B cell (primary cell): ENCODE data around the gene STIM1. TPM values are rescaled to one million over a fixed set of nuclear protein-coding genes. Genes with fewer than 3 reads are reported as not detected.

Experiments
- ATAC-seq: fragments of 200-7000 bp; cut with Tn5 transposase; one replicate; pipeline ENCODE4 v1.10.0; 2021; ENCODE audit warnings: low read depth, mild to moderate bottlenecking, moderate number of reproducible peaks, moderate library complexity
- CTCF ChIA-PET: fragments of 350-600 bp; sonication (Branson Sonifier 250); formaldehyde crosslinking; loops from one replicate; lab custom pipeline; 2021; ENCODE audit warnings: antibody characterized with exemption, inconsistent platforms; lab: Charles Lee
- POLR2A ChIA-PET: fragments of 350-600 bp; sonication (Branson Sonifier 250); formaldehyde crosslinking; loops from one replicate; lab custom pipeline; 2021; ENCODE audit warnings: antibody characterized with exemption; lab: Charles Lee
- DNase-seq: peaks from one replicate; pipeline ENCODE4 v3.0.0; 2013
- H2AFZ ChIP-seq: 2 replicates; pipeline ENCODE4 v1.6.1; 2012; ENCODE audit warnings: mild to moderate bottlenecking, low read depth, low read length; ENCODE audit not compliant: insufficient read depth, poor library complexity, severe bottlenecking
- H3K27ac ChIP-seq, 2 donors: 1 replicate in 1 of 2; 2 replicates in 1 of 2; pipeline ENCODE4 v1.5.1; 2012 to 2013; ENCODE audit warnings: low read length in 2 of 2, mild to moderate bottlenecking in 2 of 2, moderate library complexity in 1 of 2
- H3K27me3 ChIP-seq, 4 experiments: fragments of 200-600 bp in 1 of 4; sonication (generic) in 1 of 4; replicated peaks in 1 of 4; 1 replicate in 2 of 4; 2 replicates in 2 of 4; pipeline versions ENCODE4 v1.6.1 to v1.7.0; 2013 to 2016; ENCODE audit warnings: low read length in 3 of 4, mild to moderate bottlenecking in 2 of 4, mixed read lengths in 1 of 4, moderate library complexity in 1 of 4; ENCODE audit not compliant: insufficient read depth in 4 of 4, control insufficient read depth in 3 of 4; ENCODE audit errors: control extremely low read depth in 1 of 4
- H3K36me3 ChIP-seq, 2 experiments: replicated peaks in 1 of 2; 1 replicate in 1 of 2; 2 replicates in 1 of 2; pipeline versions ENCODE4 v1.6.1 to v1.7.1; 2013; ENCODE audit warnings: low read length in 1 of 2; ENCODE audit not compliant: insufficient read depth in 2 of 2, control insufficient read depth in 1 of 2; ENCODE audit errors: control extremely low read depth in 1 of 2, extremely low read depth in 1 of 2
- H3K4me1 ChIP-seq, 2 donors: fragments of 200-600 bp in 1 of 2; sonication (generic) in 1 of 2; 1 replicate in 1 of 2; 2 replicates in 1 of 2; pipeline versions ENCODE4 v1.5.1 to v1.6.1; 2013 to 2017; ENCODE audit warnings: low read length in 2 of 2; ENCODE audit not compliant: control insufficient read depth in 2 of 2, insufficient read depth in 2 of 2
- H3K4me2 ChIP-seq: replicated peaks from 2 replicates; pipeline ENCODE3; 2012; ENCODE audit warnings: mild to moderate bottlenecking, low read depth, low read length; ENCODE audit not compliant: poor library complexity, severe bottlenecking
- H3K4me3 ChIP-seq, 5 experiments: fragments of 200-600 bp in 1 of 5; sonication (generic) in 1 of 5; 1 replicate in 3 of 5; 2 replicates in 2 of 5; pipeline versions ENCODE4 v1.5.1 to v1.7.0; 2011 to 2016; ENCODE audit warnings: low read length in 4 of 5, mild to moderate bottlenecking in 4 of 5, low read depth in 2 of 5, control low read depth in 1 of 5, moderate library complexity in 1 of 5; ENCODE audit not compliant: insufficient read depth in 1 of 5; ENCODE audit errors: control extremely low read depth in 1 of 5, extremely low read depth in 1 of 5
- H3K79me2 ChIP-seq: fragments of 200-600 bp; sonication (generic); one replicate; pipeline ENCODE4 v1.6.0; 2016; ENCODE audit warnings: low read length; ENCODE audit not compliant: control insufficient read depth, insufficient read depth
- H3K9ac ChIP-seq: fragments of 200-600 bp; sonication (generic); 2 replicates; pipeline ENCODE4 v1.6.1; 2017; ENCODE audit warnings: mild to moderate bottlenecking, low read length, moderate library complexity
- H3K9me3 ChIP-seq, 3 donors: one replicate each; pipeline versions ENCODE4 v1.6.1 to v1.7.1; 2013; ENCODE audit warnings: low read length in 2 of 3; ENCODE audit not compliant: control insufficient read depth in 2 of 3, insufficient read depth in 1 of 3; ENCODE audit errors: control extremely low read depth in 1 of 3
- H4K20me1 ChIP-seq: 2 replicates; pipeline ENCODE4 v1.6.0; 2012; ENCODE audit warnings: mild to moderate bottlenecking, low read length; ENCODE audit not compliant: insufficient read depth, control insufficient read depth, poor library complexity, severe bottlenecking
- H3K27ac Mint-ChIP-seq: one replicate; pipeline ENCODE4 v1.8.0; 2021; ENCODE audit warnings: mixed read lengths
- H3K27me3 Mint-ChIP-seq: one replicate; pipeline ENCODE4 v1.8.0; 2021; ENCODE audit warnings: mixed read lengths
- H3K4me1 Mint-ChIP-seq: one replicate; pipeline ENCODE4 v1.8.0; 2021; ENCODE audit warnings: mixed read lengths
- H3K4me3 Mint-ChIP-seq: one replicate; pipeline ENCODE4 v1.8.0; 2021; ENCODE audit warnings: mixed read lengths
- H3K9me3 Mint-ChIP-seq: one replicate; pipeline ENCODE4 v1.8.0; 2022; ENCODE audit warnings: mixed read lengths; ENCODE audit not compliant: insufficient read depth
- EZH2 ChIP-seq: IDR thresholded peaks from 2 replicates; pipeline ENCODE4 v1.6.1; 2012; ENCODE audit warnings: borderline replicate concordance, low read depth, mild to moderate bottlenecking, moderate library complexity, low read length; ENCODE audit not compliant: insufficient read depth, poor library complexity, severe bottlenecking
- WGBS: methylation state at CpG from one replicate; pipeline ENCODE4 v1.1.5; 2013; ENCODE audit warnings: missing lambda C conversion rate; ENCODE audit not compliant: insufficient coverage; 5-methylcytosine and 5-hydroxymethylcytosine counted together
- intact Hi-C: fragments of 100-400 bp; cut with micrococcal nuclease; formaldehyde crosslinking; loops from one replicate; pipeline ENCODE4 v1.10.0; 2022
- polyA plus RNA-seq: library from polyadenylated mRNA; depleted of rRNA; stranded (reverse); fragments of >200 nt; gene quantifications from 2 replicates; pipeline ENCODE4 v1.2.3, GENCODE V29; 2012
- total RNA-seq, 2 donors: library from RNA; stranded (reverse); fragments of 120-200 nt in 1 of 2; gene quantifications; 1 replicate in 1 of 2; 2 replicates in 1 of 2; pipeline versions ENCODE4 v1.2.3 to v1.2.4, GENCODE V29; 2013 to 2022
- TF ChIP-seq, protein P1 (sequence below): fragments of 200-600 bp; IDR thresholded peaks from one replicate; pipeline ENCODE4 v1.8.0; 2022; ENCODE audit warnings: antibody characterized with exemption, mild to moderate bottlenecking

The STIM1 gene
- total and polyA plus RNA-seq, 2 donors (not counting 1 experiment from before 2014, with no cell fraction given), result 59.4 to 76.7 TPM

DNA sequence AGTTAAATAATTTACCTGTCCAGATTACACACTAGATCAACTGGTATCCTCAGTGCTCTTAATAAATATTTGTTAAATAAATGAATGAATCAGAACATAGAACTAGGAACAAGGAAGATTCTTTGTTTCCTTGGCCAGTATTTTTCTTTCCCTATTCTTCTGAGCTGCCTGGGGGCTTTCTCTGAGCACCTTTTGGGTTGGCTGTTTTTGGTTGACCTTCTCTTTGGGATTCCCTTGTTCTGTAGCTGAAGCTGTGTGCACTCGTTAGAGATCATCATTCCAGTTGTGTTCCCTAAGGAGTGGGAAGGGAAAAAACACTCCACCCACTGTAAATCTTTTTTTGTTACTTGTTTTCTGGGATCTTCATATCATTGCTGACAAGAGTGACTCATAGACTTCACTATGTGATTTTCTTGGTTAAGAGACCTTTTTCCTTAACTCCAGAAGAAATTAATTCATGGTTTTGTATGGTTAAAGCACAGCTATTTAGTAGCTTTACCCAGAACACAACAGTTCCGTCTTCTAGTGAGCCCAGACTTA lies 84.3 kb downstream of the STIM1 start:
- H3K79me2 ChIP-seq, result peaks cover 94% of the 10 kb centered on the region

More for the DNA sequence above, 84.3 kb downstream of the STIM1 start:
- intact Hi-C loops, result loop anchor here (1.0 to 10.0 kb wide), 2 partner anchors 10 to 75 kb away; no protein-coding TSS in a partner anchor
- Histone ChIP-seq H3K27ac (no peak overlapping the region), H3K9ac (no peak overlapping the region), H3K36me3 (no peaks in the 10 kb centered on the region), H3K4me2 (no peak overlapping the region), H3K4me3 (no peak overlapping the region), H3K9me3 (no peaks in the 10 kb centered on the region), H3K4me1 (peaks cover 31 to 32% of the 10 kb centered on the region in 2 donors), H3K27me3 (no peaks in the 10 kb centered on the region), H4K20me1 (peaks cover 17% of the 10 kb centered on the region), H2AFZ (no peak overlapping the region)
- ATAC-seq (no peak), DNase-seq (no peak)
- WGBS, result 100% methylated on average over 1 of the region's 2 CpGs
- Mint-ChIP-seq H3K27me3 (no peaks in the 10 kb centered on the region), H3K4me3 (no peak overlapping the region), H3K4me1 (peaks cover 71% of the 10 kb centered on the region), H3K27ac (no peak overlapping the region), H3K9me3 (no peaks in the 10 kb centered on the region)
- ChIA-PET CTCF (interaction anchor here (1.0 to 2.0 kb wide), 3 partner anchors 12 to 85 kb away, joined by 3 to 6 read pairs (median 3); partner anchors contain the start of gene STIM1), POLR2A (no interaction called here)
- TF ChIP-seq EZH2, result no peak
- TF ChIP-seq, protein P1, sequence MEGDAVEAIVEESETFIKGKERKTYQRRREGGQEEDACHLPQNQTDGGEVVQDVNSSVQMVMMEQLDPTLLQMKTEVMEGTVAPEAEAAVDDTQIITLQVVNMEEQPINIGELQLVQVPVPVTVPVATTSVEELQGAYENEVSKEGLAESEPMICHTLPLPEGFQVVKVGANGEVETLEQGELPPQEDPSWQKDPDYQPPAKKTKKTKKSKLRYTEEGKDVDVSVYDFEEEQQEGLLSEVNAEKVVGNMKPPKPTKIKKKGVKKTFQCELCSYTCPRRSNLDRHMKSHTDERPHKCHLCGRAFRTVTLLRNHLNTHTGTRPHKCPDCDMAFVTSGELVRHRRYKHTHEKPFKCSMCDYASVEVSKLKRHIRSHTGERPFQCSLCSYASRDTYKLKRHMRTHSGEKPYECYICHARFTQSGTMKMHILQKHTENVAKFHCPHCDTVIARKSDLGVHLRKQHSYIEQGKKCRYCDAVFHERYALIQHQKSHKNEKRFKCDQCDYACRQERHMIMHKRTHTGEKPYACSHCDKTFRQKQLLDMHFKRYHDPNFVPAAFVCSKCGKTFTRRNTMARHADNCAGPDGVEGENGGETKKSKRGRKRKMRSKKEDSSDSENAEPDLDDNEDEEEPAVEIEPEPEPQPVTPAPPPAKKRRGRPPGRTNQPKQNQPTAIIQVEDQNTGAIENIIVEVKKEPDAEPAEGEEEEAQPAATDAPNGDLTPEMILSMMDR, result no peak
